Measurements from ENCODE around the gene TRMT1L. TPM values are rescaled to one million over a fixed set of nuclear protein-coding genes. Genes with fewer than 3 reads are reported as not detected.
A peak's percentile ranks its signal among the peaks of the same experiment; 100 is the strongest.
"Not testable (repeated sequence)": the region's sequence is repeated elsewhere in the genome, so short reads cannot be mapped to it uniquely, and the experiment has no call there.

TRMT1L gene, protein sequence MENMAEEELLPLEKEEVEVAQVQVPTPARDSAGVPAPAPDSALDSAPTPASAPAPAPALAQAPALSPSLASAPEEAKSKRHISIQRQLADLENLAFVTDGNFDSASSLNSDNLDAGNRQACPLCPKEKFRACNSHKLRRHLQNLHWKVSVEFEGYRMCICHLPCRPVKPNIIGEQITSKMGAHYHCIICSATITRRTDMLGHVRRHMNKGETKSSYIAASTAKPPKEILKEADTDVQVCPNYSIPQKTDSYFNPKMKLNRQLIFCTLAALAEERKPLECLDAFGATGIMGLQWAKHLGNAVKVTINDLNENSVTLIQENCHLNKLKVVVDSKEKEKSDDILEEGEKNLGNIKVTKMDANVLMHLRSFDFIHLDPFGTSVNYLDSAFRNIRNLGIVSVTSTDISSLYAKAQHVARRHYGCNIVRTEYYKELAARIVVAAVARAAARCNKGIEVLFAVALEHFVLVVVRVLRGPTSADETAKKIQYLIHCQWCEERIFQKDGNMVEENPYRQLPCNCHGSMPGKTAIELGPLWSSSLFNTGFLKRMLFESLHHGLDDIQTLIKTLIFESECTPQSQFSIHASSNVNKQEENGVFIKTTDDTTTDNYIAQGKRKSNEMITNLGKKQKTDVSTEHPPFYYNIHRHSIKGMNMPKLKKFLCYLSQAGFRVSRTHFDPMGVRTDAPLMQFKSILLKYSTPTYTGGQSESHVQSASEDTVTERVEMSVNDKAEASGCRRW
- total RNA-seq (12.3 TPM), polyA plus RNA-seq (10 to 100 TPM; 19.1 to 23.7 (median 21.9) TPM)

DNA sequence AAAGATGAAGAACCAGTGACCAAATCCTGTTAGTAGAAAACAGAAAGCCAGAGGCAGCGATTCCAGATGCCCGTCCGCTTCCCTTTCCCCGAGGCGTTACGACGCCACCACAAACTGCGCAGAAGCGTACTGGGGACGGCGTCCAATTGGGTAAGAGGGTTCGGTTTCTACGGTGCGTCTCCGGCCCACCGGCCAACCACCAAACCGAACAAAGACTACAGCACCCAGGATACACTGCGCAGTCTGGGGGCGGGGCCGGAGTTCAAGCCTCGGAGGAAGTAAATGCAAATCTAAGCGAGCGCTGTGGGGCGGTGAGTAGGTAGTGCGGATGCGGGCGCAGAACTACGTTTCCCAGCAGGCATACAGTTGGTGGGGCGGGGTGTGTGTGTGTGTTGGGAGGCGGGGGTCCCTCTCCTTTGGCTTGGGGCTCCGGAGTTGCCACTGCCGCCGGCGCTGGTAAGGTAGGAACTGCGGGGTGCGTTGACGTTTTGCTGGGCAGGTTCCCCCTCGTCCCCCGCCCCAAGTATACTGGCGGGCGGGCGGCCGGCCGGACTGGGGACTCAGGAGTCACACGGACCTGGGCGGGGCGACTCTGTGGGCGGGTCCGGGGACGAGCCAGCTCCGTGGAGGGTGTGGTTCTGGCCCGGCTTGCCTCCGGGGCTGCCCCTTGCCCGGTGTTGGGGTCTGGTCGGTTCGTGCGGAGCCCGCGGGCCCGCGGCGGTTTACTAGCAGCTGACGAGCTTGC is at the start of gene TRMT1L, which contains the start of gene SWT1:
Gene TRMT1L (minus strand): TSS at position 100 of the 745 bp plus-strand sequence. CDS start 241 bp downstream, outside the sequence.
Gene SWT1 (plus strand): TSS at position 314 of the 745 bp plus-strand sequence. CDS start 3,675 bp downstream, outside the sequence.
- peak; percentile 98 to 100 (median 98) for DNase-seq
- peaks cover 18% of the 10 kb centered on the region for H3K36me3 Mint-ChIP-seq

DNA sequence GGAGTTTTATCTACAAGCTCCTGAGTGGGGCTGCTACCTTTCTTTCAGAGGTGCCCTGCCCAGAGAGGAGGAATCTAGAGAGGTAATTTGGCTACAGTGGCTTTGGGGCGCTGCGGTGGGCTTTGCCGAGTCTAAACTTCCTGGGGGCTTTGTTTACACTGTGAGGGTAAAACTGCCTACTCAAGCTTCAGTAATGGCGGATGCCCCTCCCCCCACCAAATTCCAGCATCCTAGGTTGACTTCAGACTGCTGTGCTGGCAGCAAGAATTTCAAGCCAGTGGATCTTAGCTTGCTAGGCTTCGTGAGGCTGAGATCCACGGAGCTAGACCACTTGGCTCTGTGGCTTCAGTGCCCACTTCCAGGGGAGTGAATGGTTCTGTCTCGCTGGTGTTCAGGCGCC is 44.1 kb upstream of the TRMT1L start:
- peaks cover 56% of the 10 kb centered on the region for H3K36me3 Mint-ChIP-seq
- H3K4me1 ChIP-seq (ENCODE audit: control insufficient read depth, insufficient read depth, low read length, poor library complexity, severe bottlenecking): no peaks in the 10 kb centered on the region
- H3K9me3 ChIP-seq (ENCODE audit: control insufficient read depth in 2 of 2, low read length in 2 of 2): no peaks in the 10 kb centered on the region
- H3K27me3 ChIP-seq (ENCODE audit: control insufficient read depth, insufficient read depth, low read length): no peaks in the 10 kb centered on the region
- peaks cover 0 to 14% (median 10%) of the 10 kb centered on the region in 7 donors for H3K9me3 Mint-ChIP-seq
- H3K36me3 ChIP-seq (ENCODE audit: control insufficient read depth, insufficient read depth, low read length): no peaks in the 10 kb centered on the region
- H3K4me3 ChIP-seq (ENCODE audit: low read depth, low read length): no peak overlapping the region
- no peak for DNase-seq
- no peak overlapping the region for H3K4me3 Mint-ChIP-seq
- no peak overlapping the region for H3K27ac ChIP-seq (ENCODE audit: insufficient read depth, low read length, poor library complexity, severe bottlenecking)
- H3K4me1 Mint-ChIP-seq: peaks cover 4 to 8% (median 6%) of the 10 kb centered on the region in 4 donors
- H3K27ac Mint-ChIP-seq: no peak overlapping the region
- H3K27me3 Mint-ChIP-seq: no peaks in the 10 kb centered on the region
- ATAC-seq (ENCODE audit: low read depth in 2 of 2): no peak

More for the DNA sequence above, at the start of gene TRMT1L, which contains the start of gene SWT1:
- H3K36me3 ChIP-seq (ENCODE audit: control insufficient read depth, insufficient read depth, low read length): no peaks in the 10 kb centered on the region
- no peaks in the 10 kb centered on the region for H3K9me3 Mint-ChIP-seq
- peaks cover 30 to 68% (median 45%) of the 10 kb centered on the region in 4 donors for H3K4me1 Mint-ChIP-seq
- no peaks in the 10 kb centered on the region for H3K27me3 Mint-ChIP-seq
- H3K4me3 Mint-ChIP-seq: peak within 1 kb of the TSS; percentile 90 to 100 (median 95)
- ATAC-seq (ENCODE audit: low read depth in 2 of 2): peak; percentile 93 to 94
- H3K4me1 ChIP-seq (ENCODE audit: control insufficient read depth, insufficient read depth, low read length, poor library complexity, severe bottlenecking): peaks cover 48% of the 10 kb centered on the region
- H3K27ac ChIP-seq (ENCODE audit: insufficient read depth, low read length, poor library complexity, severe bottlenecking): peak within 1 kb of the TSS; percentile 97
- no peaks in the 10 kb centered on the region for H3K9me3 ChIP-seq (ENCODE audit: control insufficient read depth in 2 of 2, low read length in 2 of 2)
- peak within 1 kb of the TSS; percentile 97 for H3K4me3 ChIP-seq (ENCODE audit: low read depth, low read length)
- H3K27ac Mint-ChIP-seq: peak within 1 kb of the TSS; percentile 98 to 100 (median 99)
- H3K27me3 ChIP-seq (ENCODE audit: control insufficient read depth, insufficient read depth, low read length): no peaks in the 10 kb centered on the region

DNA sequence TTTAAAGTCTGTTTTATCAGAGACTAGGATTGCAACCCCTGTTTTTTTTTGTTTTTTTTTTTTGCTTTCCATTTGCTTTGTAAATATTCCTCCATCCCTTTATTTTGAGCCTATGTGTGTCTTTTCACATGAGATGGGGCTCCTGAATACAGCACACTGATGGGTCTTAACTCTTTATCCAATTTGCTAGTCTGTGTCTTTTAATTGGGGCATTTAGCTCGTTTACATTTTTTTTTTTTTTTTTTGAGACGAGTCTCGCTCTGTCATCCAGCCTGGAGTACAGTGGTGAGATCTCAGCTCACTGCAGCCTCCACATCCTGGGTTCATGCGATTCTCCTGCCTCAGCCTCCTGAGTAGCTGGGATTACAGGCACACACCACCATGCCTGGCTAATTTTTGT is 42.0 kb upstream of the TRMT1L start:
- not testable (repeated sequence) for H3K36me3 ChIP-seq (ENCODE audit: control insufficient read depth, insufficient read depth, low read length); H3K4me1 ChIP-seq (ENCODE audit: control insufficient read depth, insufficient read depth, low read length, poor library complexity, severe bottlenecking); H3K9me3 ChIP-seq (ENCODE audit: control insufficient read depth in 2 of 2, low read length in 2 of 2); H3K27me3 Mint-ChIP-seq; DNase-seq; H3K4me3 Mint-ChIP-seq; H3K27ac Mint-ChIP-seq; ATAC-seq (ENCODE audit: low read depth in 2 of 2); H3K4me3 ChIP-seq (ENCODE audit: low read depth, low read length); H3K27ac ChIP-seq (ENCODE audit: insufficient read depth, low read length, poor library complexity, severe bottlenecking); H3K27me3 ChIP-seq (ENCODE audit: control insufficient read depth, insufficient read depth, low read length)
- Mint-ChIP-seq H3K9me3 (peaks cover 0 to 14% (median 10%) of the 10 kb centered on the region in 7 donors), H3K4me1 (peaks cover 5 to 18% (median 10%) of the 10 kb centered on the region in 4 donors), H3K36me3 (peaks cover 60% of the 10 kb centered on the region)

DNA sequence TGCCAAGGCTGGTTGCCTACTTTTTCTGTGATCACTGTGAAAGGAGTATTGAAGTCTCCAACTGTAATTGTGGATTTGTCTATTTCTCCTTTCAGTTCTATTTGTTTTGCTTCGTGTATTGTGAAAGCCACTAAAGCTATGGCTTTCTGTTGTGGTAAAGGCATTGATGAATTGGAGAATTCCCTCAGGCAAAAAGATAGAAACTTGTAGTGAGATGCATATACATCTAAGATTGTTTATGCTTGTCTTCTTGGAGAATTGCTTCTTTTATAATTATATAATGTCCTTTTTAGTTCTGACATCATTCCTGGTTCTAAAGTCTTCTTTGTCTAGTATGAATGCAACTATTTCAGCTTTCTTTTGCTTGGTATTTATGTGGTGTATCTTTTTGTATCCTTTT is 37.0 kb upstream of the TRMT1L start:
- H3K4me1 ChIP-seq (ENCODE audit: control insufficient read depth, insufficient read depth, low read length, poor library complexity, severe bottlenecking): no peaks in the 10 kb centered on the region
- peaks cover 0 to 12% (median 5%) of the 10 kb centered on the region in 7 donors for H3K9me3 Mint-ChIP-seq
- H3K27ac ChIP-seq (ENCODE audit: insufficient read depth, low read length, poor library complexity, severe bottlenecking): no peak overlapping the region
- no peaks in the 10 kb centered on the region for H3K27me3 Mint-ChIP-seq
- H3K4me3 Mint-ChIP-seq: no peak overlapping the region
- no peak overlapping the region for H3K27ac Mint-ChIP-seq
- ATAC-seq (ENCODE audit: low read depth in 2 of 2): no peak
- peaks cover 59% of the 10 kb centered on the region for H3K36me3 Mint-ChIP-seq
- peaks cover 2% of the 10 kb centered on the region for H3K36me3 ChIP-seq (ENCODE audit: control insufficient read depth, insufficient read depth, low read length)
- no peak for DNase-seq
- no peak overlapping the region for H3K4me3 ChIP-seq (ENCODE audit: low read depth, low read length)
- no peaks in the 10 kb centered on the region for H3K27me3 ChIP-seq (ENCODE audit: control insufficient read depth, insufficient read depth, low read length)
- no peaks in the 10 kb centered on the region for H3K9me3 ChIP-seq (ENCODE audit: control insufficient read depth in 2 of 2, low read length in 2 of 2)
- peaks cover 0 to 15% (median 11%) of the 10 kb centered on the region in 4 donors for H3K4me1 Mint-ChIP-seq

DNA sequence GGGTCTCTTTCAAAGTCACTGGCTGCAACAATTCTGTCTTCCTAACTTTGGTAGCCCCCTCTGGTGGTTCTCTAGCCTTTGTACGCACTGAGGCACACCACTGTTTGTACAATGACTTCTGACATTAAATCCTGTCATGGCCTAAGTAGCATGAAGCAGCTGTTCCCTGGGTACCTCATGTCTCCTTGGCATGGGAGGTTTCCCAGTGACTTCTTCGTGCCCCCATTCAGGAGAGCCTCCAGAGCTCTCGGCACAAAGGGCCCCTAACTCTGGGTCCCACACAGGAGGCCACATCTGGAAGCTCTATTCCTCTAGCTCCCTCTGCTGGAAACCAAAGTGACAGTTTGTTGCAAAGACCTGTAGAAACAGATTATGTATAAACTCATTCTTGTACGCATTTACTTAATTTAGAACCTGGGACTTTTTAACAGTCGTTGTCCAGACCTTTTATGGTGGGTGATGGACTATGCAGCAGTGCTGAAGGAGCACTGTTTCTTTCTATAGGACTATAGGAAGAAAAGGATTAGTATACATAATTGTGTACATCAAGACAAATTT is 13.6 kb upstream of the TRMT1L start:
- Histone ChIP-seq H3K4me1 (ENCODE audit: control insufficient read depth, insufficient read depth, low read length, poor library complexity, severe bottlenecking) (peaks cover 5% of the 10 kb centered on the region), H3K27me3 (ENCODE audit: control insufficient read depth, insufficient read depth, low read length) (no peaks in the 10 kb centered on the region), H3K36me3 (ENCODE audit: control insufficient read depth, insufficient read depth, low read length) (peaks cover 28% of the 10 kb centered on the region), H3K9me3 (ENCODE audit: control insufficient read depth in 2 of 2, low read length in 2 of 2) (no peaks in the 10 kb centered on the region), H3K27ac (ENCODE audit: insufficient read depth, low read length, poor library complexity, severe bottlenecking) (no peak overlapping the region), H3K4me3 (ENCODE audit: low read depth, low read length) (no peak overlapping the region)
- ATAC-seq (ENCODE audit: low read depth in 2 of 2) (peak; percentile 80 to 83), DNase-seq (peak in 2 of 3 donors; percentile 62 to 83)
- Mint-ChIP-seq H3K36me3 (peaks cover 36% of the 10 kb centered on the region), H3K27me3 (no peaks in the 10 kb centered on the region), H3K9me3 (no peaks in the 10 kb centered on the region), H3K4me1 (peaks cover 15 to 27% (median 22%) of the 10 kb centered on the region in 4 donors), H3K27ac (peak overlapping the region; percentile 29 to 63 (median 57)), H3K4me3 (peak overlapping the region in 1 of 4 donors; percentile 16)

DNA sequence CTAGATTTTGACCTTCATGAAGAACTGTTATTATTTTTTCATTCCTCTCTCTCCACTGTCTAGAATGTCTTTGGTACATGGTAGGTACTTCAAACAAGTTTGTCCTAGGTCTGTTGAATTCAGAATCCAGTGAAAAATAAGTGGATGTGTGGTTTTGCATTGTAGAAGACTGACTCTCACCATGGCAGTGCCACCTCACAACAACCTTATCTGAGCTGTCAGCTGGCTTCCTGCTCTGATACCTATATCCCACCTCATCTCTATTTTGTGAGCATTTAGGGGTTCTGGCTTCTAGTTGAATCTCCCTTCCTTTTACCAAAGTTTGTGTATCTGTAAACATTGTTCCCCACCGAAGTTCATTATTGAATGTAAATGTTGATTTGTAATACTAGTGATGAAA is 9.4 kb upstream of the TRMT1L start:
- no peaks in the 10 kb centered on the region for H3K27me3 Mint-ChIP-seq
- Histone ChIP-seq H3K4me1 (ENCODE audit: control insufficient read depth, insufficient read depth, low read length, poor library complexity, severe bottlenecking) (peaks cover 5% of the 10 kb centered on the region), H3K27ac (ENCODE audit: insufficient read depth, low read length, poor library complexity, severe bottlenecking) (no peak overlapping the region), H3K27me3 (ENCODE audit: control insufficient read depth, insufficient read depth, low read length) (no peaks in the 10 kb centered on the region), H3K4me3 (ENCODE audit: low read depth, low read length) (no peak overlapping the region), H3K9me3 (ENCODE audit: control insufficient read depth in 2 of 2, low read length in 2 of 2) (no peaks in the 10 kb centered on the region), H3K36me3 (ENCODE audit: control insufficient read depth, insufficient read depth, low read length) (peaks cover 34% of the 10 kb centered on the region)
- H3K36me3 Mint-ChIP-seq: peaks cover 55% of the 10 kb centered on the region
- no peaks in the 10 kb centered on the region for H3K9me3 Mint-ChIP-seq
- DNase-seq: no peak
- peak overlapping the region in 1 of 3 donors; percentile 52 for H3K27ac Mint-ChIP-seq
- peaks cover 21 to 34% (median 25%) of the 10 kb centered on the region in 4 donors for H3K4me1 Mint-ChIP-seq
- no peak overlapping the region for H3K4me3 Mint-ChIP-seq
- ATAC-seq (ENCODE audit: low read depth in 2 of 2): no peak

DNA sequence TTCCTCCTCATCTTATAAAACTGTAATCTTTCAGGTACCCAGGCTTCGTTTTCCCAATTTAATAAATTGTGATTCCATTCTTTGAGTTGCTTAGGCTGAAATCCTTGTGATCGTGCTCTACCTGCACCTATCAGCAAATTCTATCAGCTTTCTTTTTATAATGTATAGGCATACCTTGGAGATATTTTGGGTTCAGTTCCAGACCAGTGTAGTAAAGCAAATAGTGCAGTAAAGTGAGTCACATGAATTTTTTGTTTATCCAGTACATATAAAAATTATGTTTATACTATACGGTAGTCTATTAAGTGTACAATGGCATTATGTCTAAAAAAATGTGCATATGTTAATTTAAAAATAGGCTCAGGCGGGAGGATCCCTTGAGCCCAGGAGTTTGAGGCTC is 5.7 kb upstream of the TRMT1L start:
- Mint-ChIP-seq H3K27ac (peak overlapping the region in 2 of 3 donors; percentile 35 to 44), H3K9me3 (no peaks in the 10 kb centered on the region)

More for the DNA sequence above, 5.7 kb upstream of the TRMT1L start:
- Histone ChIP-seq H3K27ac (ENCODE audit: insufficient read depth, low read length, poor library complexity, severe bottlenecking) (no peak overlapping the region), H3K4me1 (ENCODE audit: control insufficient read depth, insufficient read depth, low read length, poor library complexity, severe bottlenecking) (peaks cover 13% of the 10 kb centered on the region), H3K36me3 (ENCODE audit: control insufficient read depth, insufficient read depth, low read length) (peaks cover 19% of the 10 kb centered on the region), H3K9me3 (ENCODE audit: control insufficient read depth in 2 of 2, low read length in 2 of 2) (no peaks in the 10 kb centered on the region), H3K27me3 (ENCODE audit: control insufficient read depth, insufficient read depth, low read length) (no peaks in the 10 kb centered on the region), H3K4me3 (ENCODE audit: low read depth, low read length) (no peak overlapping the region)
- Mint-ChIP-seq H3K4me3 (peak overlapping the region in 1 of 4 donors; percentile 65), H3K36me3 (peaks cover 42% of the 10 kb centered on the region), H3K27me3 (no peaks in the 10 kb centered on the region), H3K4me1 (peaks cover 10 to 48% (median 32%) of the 10 kb centered on the region in 4 donors)
- no peak for ATAC-seq (ENCODE audit: low read depth in 2 of 2)
- no peak for DNase-seq
